ENCODE results near the gene SAPCD2.

GRCh38 chr9:137030006-137030405 is 40.4 kb downstream of the SAPCD2 start:
- TF ChIP-seq CTCF (conservative IDR thresholded peaks at IDR 0.05; ENCODE audit: low read depth, low read length), result no peak
- TF ChIP-seq EZH2 (IDR thresholded peaks at IDR 0.05; ENCODE audit: borderline replicate concordance, low read depth, low read length, poor library complexity, severe bottlenecking), result no peak
